ENCODE measurements around the gene IL1RAPL2. TPM values are rescaled to one million over a fixed set of nuclear protein-coding genes. Genes with fewer than 3 reads are reported as not detected.

Gene IL1RAPL2
- total RNA-seq, 4 donors from 2014 or later = 0.16 TPM; not detected in 3

- in situ Hi-C loops (cut with MboI; ENCODE audit: low pct_ligation_motif_present in 1 of 4, low pct_unique_long_range_greater_than_20kb in 1 of 4, low sequenced_read_pairs in 3 of 4) = no loop called here
- no peak overlapping the region for H3K27ac ChIP-seq
- H3K9me3 ChIP-seq = no peaks in the 10 kb centered on the region
- TF ChIP-seq CTCF (IDR thresholded peaks at IDR 0.05) (no peak), POLR2A (IDR thresholded peaks at IDR 0.05) (no peak), POLR2AphosphoS5 (IDR thresholded peaks at IDR 0.05) (no peak), EP300 (IDR thresholded peaks at IDR 0.05; ENCODE audit: low read depth) (no peak)
- no peaks in the 10 kb centered on the region for H3K36me3 ChIP-seq
- H3K27me3 ChIP-seq = no peaks in the 10 kb centered on the region
- 11 to 25% methylated on average over 1 of the region's 1 CpG for WGBS, 2 donors (ENCODE audit: low coverage in 1 of 2)
- no peak overlapping the region for H3K4me3 ChIP-seq
- DNase-seq = no peak
- intact Hi-C loops (cut with DNase I; ENCODE audit: low total_unique reads) = no loop called here
- no peaks in the 10 kb centered on the region for H3K4me1 ChIP-seq
Observed at GRCh38 chrX:104712515-104712914, 146.5 kb downstream of the IL1RAPL2 start.

- intact Hi-C loops (cut with DNase I; ENCODE audit: low total_unique reads) (no loop called here), in situ Hi-C loops (cut with MboI; ENCODE audit: low pct_ligation_motif_present in 1 of 4, low pct_unique_long_range_greater_than_20kb in 1 of 4, low sequenced_read_pairs in 3 of 4) (no loop called here)
- no peaks in the 10 kb centered on the region for H3K9me3 ChIP-seq
- H3K4me3 ChIP-seq = no peak overlapping the region
- no peak overlapping the region for H3K27ac ChIP-seq
- TF ChIP-seq POLR2AphosphoS5 (IDR thresholded peaks at IDR 0.05) = no peak
- no peak for TF ChIP-seq POLR2A (IDR thresholded peaks at IDR 0.05)
- TF ChIP-seq EP300 (IDR thresholded peaks at IDR 0.05; ENCODE audit: low read depth) = no peak
- TF ChIP-seq CTCF (IDR thresholded peaks at IDR 0.05) = no peak
- no peaks in the 10 kb centered on the region for H3K27me3 ChIP-seq
- H3K36me3 ChIP-seq = no peaks in the 10 kb centered on the region
- 45% methylated on average over 3 of the region's 3 CpGs; no CpG with 5 or more reads in 1 of the 2 donors for WGBS, 2 donors (ENCODE audit: low coverage in 1 of 2)
- no peak for DNase-seq
- no peaks in the 10 kb centered on the region for H3K4me1 ChIP-seq
Observed at GRCh38 chrX:104721854-104722253, 155.9 kb downstream of the IL1RAPL2 start.

GRCh38 chrX:104728456-104728855 lies 162.5 kb downstream of the IL1RAPL2 start:
- intact Hi-C loops (cut with DNase I; ENCODE audit: low total_unique reads) = no loop called here
- Histone ChIP-seq H3K9me3 (no peaks in the 10 kb centered on the region), H3K27ac (no peak overlapping the region), H3K4me1 (no peaks in the 10 kb centered on the region), H3K36me3 (no peaks in the 10 kb centered on the region), H3K27me3 (no peaks in the 10 kb centered on the region), H3K4me3 (no peak overlapping the region)
- no peak for DNase-seq
- in situ Hi-C loops (cut with MboI; ENCODE audit: low pct_ligation_motif_present in 1 of 4, low pct_unique_long_range_greater_than_20kb in 1 of 4, low sequenced_read_pairs in 3 of 4) = no loop called here
- TF ChIP-seq POLR2A (IDR thresholded peaks at IDR 0.05) (no peak), CTCF (IDR thresholded peaks at IDR 0.05) (no peak), EP300 (IDR thresholded peaks at IDR 0.05; ENCODE audit: low read depth) (no peak), POLR2AphosphoS5 (IDR thresholded peaks at IDR 0.05) (no peak)
- 49 to 86% methylated on average over 1 to 3 of the region's 3 CpGs for WGBS, 2 donors (ENCODE audit: low coverage in 1 of 2)

- no peak for DNase-seq
Observed at GRCh38 chrX:104742355-104742754, 176.4 kb downstream of the IL1RAPL2 start.

More at GRCh38 chrX:104742355-104742754, 176.4 kb downstream of the IL1RAPL2 start:
- intact Hi-C loops (cut with DNase I; ENCODE audit: low total_unique reads) (no loop called here), in situ Hi-C loops (cut with MboI; ENCODE audit: low pct_ligation_motif_present in 1 of 4, low pct_unique_long_range_greater_than_20kb in 1 of 4, low sequenced_read_pairs in 3 of 4) (no loop called here)
- Histone ChIP-seq H3K9me3 (no peaks in the 10 kb centered on the region), H3K4me3 (no peak overlapping the region), H3K27me3 (no peaks in the 10 kb centered on the region), H3K4me1 (no peaks in the 10 kb centered on the region), H3K36me3 (no peaks in the 10 kb centered on the region), H3K27ac (no peak overlapping the region)
- no peak for TF ChIP-seq POLR2AphosphoS5 (IDR thresholded peaks at IDR 0.05)
- TF ChIP-seq EP300 (IDR thresholded peaks at IDR 0.05; ENCODE audit: low read depth) = no peak
- no peak for TF ChIP-seq CTCF (IDR thresholded peaks at IDR 0.05)
- TF ChIP-seq POLR2A (IDR thresholded peaks at IDR 0.05) = no peak

Measured in transverse colon (tissue), 4 donors.